Central memory CD4-positive, alpha-beta T cell (primary cell): ENCODE results near the gene DBH.

Experiments
- DNase-seq: peaks from one replicate; pipeline ENCODE4 v3.0.0; 2022

The DBH gene

GRCh38 chr9:133627341-133627740 is 8.8 kb upstream of the DBH start:
- no peak for DNase-seq

- DNase-seq = no peak
Measured at GRCh38 chr9:133628766-133629165, 7.4 kb upstream of the DBH start.

- DNase-seq = no peak
Measured at GRCh38 chr9:133629221-133630110, 6.7 kb upstream of the DBH start.

GRCh38 chr9:133631111-133631510 is 5.1 kb upstream of the DBH start:
- DNase-seq = no peak

- no peak for DNase-seq
Measured at GRCh38 chr9:133632806-133633680, 3.1 kb upstream of the DBH start.

GRCh38 chr9:133633681-133634080 is 2.5 kb upstream of the DBH start:
- no peak for DNase-seq

- no peak for DNase-seq
Measured at GRCh38 chr9:133634081-133634691, 2.0 kb upstream of the DBH start.

GRCh38 chr9:133635098-133635497 is 1.1 kb upstream of the DBH start:
- no peak for DNase-seq

GRCh38 chr9:133636902-133637301 is 739 bp downstream of the DBH start:
- no peak for DNase-seq

- no peak for DNase-seq
Measured at GRCh38 chr9:133637451-133638055, 1.4 kb downstream of the DBH start.

GRCh38 chr9:133638076-133638475 is 1.9 kb downstream of the DBH start:
- DNase-seq = no peak

GRCh38 chr9:133638711-133639110 is 2.5 kb downstream of the DBH start:
- no peak for DNase-seq

- no peak for DNase-seq
Measured at GRCh38 chr9:133639613-133640012, 3.5 kb downstream of the DBH start.

GRCh38 chr9:133640160-133640559 is 4.0 kb downstream of the DBH start:
- DNase-seq = no peak

GRCh38 chr9:133640580-133641395 is 4.6 kb downstream of the DBH start:
- DNase-seq = no peak

- DNase-seq = no peak
Measured at GRCh38 chr9:133641396-133641655, 5.2 kb downstream of the DBH start.

GRCh38 chr9:133641861-133642595 is 5.9 kb downstream of the DBH start:
- no peak for DNase-seq

GRCh38 chr9:133642708-133643361 is 6.7 kb downstream of the DBH start:
- DNase-seq = no peak

GRCh38 chr9:133643362-133643755 is 7.2 kb downstream of the DBH start:
- DNase-seq = no peak

GRCh38 chr9:133643978-133644760 is 8.0 kb downstream of the DBH start:
- DNase-seq = no peak
